Skin of body (tissue), 2 donors: Measurements from ENCODE around the gene KDR. TPM values are rescaled to one million over a fixed set of nuclear protein-coding genes. Genes with fewer than 3 reads are reported as not detected.
A peak's percentile ranks its signal among the peaks of the same experiment; 100 is the strongest.

ENCODE experiments used
- DNase-seq: peaks from one replicate; lab custom pipeline; 2025; lab: John Stamatoyannopoulos, UW
- total RNA-seq: library from RNA; depleted of rRNA; stranded (reverse); fragments of >200 nt; gene quantifications from one replicate; pipeline ENCODE4 v1.2.3, GENCODE V29; 2014

Gene KDR
- total RNA-seq = 32.4 TPM

DNA sequence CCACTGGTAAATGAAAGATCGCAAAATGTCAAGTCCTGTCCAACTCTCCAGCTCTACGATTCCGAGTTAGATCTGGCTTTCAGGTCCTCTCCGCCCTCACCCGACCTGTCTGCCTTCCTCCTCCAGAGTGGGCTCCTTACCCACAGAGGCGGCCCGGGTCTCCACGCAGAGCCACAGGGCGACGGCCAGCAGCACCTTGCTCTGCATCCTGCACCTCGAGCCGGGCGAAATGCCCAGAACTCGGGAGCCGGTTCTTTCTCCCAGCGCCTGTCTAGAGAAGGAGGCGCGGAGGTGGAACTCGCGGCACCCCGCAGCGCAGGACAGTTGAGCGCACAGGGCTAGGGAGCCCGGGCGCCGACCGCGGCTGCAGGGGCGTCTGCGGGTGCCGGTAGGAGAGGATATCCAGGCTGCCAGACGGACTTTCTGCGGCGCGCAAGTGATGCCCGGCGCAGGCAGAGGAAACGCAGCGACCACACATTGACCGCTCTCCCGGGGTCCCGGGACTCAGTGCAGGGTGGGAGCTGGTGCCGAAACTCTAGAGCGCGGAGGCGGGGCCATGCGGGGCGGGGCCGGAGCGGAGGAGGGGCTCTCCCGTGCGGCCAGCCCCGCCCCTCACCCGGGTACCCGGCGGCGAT lies at the start of gene KDR:
Gene KDR, minus strand, starts transcription at position 509 of the 635 bp plus-strand sequence. Its CDS starts 302 bp downstream, at position 207.
- no peak for DNase-seq

DNA sequence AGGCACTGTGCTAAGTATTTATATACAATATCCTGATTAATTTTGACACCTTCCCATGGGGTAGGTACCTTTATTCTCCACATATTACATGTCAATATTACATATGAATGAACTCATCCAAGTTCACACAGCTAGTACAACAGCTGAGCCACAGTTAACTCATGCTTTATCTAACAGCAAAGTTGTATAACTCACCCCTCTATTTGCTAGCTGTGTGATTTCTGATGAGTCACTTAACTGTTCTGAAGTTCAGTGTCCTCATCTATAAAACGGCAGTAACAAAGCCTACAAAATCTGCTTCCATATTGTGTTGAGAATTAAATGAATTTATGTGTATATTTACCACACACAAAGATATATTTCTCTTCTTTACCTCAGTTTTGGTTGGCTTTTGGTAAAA lies 48.2 kb upstream of the KDR start:
- no peak for DNase-seq

DNA sequence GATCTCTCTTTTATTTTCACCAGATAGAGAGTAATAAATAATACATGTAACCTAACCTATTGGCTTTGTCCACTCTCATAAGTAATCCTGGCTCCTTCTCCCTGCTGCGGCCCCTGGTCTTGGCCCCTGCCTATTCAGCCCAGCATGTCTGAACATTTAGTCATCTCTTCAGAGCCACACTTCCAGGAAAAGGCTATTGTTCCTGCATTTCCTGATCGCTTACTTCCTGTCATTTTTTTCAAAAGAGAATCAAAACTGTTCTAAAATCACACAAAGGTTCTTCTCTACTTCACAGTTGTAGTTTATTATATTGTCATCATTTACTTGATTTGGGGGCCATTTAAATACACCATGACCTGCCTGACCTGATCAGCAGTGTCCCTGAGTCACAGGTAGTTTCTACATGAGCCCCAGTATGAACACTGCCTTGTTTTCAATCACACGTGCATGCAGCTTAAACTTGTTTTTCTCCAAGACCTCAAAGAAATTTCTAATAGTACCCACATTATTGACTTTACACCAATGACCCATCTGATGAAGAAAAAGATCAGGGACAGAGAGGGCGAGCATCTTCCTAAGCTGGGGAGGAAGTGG lies 47.4 kb upstream of the KDR start:
- peak; percentile 14 for DNase-seq

DNA sequence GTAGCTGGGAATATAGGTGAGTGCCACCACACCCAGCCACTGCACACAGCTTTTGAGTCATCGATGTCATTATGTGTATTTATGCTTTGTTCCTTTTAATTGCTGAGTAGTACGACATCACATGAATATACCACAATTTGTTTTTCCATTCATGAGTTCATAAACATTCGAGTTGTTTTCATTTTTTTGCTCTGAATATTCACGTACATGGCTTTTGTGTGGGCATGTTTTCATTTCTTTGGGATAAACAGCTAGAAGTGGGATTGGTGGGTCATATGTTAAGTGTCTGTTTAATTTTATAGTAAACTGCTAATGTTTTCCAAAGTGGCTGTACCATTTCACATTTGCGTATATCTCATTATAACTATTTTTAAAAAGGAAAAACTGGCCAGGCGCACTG lies 45.1 kb upstream of the KDR start:
- DNase-seq = no peak

DNA sequence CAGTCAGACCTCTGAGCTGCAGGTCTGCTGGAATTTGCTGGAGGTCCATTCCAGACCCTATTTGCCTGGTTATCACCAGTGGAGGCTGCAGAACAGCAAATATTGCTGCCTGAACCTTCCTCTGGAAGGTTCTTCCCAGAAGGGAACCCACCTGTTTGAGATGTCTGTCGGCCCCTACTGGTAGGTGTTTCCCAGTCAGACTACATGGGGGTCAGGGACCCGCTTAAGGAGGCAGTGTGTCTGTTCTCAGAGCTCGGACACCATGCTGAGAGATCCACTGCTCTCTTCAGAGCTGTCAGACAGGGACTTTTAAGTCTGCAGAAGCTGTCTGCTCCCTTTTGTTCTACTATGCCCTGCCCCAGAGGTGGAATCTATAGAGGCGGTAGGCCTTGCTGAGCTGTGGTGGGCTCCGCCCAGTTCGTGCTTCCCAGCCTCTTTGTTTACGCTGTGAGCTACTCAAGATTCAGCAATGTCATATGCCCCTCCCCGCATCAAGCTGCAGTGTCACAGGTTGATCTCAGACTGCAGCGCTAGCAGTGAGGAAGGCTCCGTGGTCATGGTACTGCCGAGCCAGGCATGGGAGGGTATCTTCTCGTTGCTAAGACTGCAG lies 44.1 kb upstream of the KDR start:
- DNase-seq = no peak

DNA sequence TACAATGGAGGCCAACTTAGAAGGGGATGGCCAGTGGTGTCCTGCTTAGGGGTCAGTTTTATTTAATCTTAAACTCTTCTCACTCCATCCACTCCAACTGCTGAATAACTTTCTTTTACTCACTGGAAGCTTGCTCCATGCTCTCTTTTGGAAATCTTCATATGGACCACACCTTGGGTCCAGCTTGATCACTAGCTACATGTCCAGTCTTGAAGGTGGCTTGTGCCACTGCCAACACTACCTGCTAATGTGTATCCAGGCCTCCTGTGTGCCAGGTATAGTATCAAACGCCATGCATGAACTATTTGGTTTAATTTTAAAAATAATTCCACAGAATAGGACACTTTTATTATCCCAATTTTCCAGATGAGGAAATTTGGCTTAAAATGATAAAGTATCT lies 37.0 kb upstream of the KDR start:
- no peak for DNase-seq

DNA sequence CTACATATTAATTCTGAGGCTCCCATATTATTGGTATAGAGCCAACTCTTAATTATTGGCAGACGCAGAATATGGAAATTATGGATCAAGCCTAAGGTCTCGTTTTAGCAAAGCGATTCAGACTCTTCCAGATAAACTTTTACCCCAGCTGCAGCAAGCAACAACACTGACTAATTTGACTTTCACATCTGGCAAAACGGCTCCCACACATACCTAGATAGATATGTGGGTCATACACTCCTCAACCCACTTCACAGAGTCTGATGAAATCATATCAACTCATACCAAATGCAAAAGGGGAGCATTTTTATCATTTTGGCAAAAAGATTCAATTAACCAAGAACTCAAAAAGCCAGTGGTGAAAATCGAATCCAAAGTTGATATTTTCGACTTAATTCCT lies 36.3 kb upstream of the KDR start:
- no peak for DNase-seq

DNA sequence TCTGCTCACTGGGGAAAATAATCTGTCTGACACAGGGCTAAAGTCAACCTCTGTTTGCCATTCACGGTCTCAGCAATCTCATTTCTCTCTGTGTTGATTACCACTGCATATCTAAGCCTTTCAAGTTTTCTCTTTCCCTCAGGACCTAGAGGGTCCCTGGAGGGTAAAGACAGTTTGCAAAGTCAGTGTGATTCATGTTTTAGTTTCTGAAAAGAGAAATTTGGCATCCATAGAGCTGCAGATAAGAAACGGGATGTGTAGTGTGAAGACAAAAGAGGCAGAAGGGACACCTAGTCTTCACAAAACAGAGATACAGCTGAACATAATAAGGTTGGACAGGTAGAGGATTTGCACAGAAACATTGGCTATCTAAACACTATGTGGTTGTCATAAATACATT lies 34.5 kb upstream of the KDR start:
- DNase-seq = no peak

DNA sequence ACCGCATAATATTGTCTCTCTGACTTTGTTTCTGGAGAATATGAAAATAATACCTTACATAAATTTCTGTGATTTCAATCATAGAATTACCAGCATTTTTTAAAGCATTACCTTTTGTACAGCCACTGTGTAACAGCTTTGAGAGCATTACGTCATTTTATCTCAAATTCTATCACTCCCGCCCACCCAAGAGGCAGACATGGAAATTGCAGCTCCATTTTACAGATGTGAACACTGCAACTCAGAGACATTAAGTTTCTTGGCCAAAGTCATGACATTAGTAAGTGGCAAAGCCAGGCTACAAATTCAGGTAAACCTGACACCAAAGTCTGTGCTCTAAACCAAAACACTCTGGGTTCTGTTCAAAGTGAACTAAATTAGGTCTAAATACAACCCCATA lies 33.6 kb upstream of the KDR start:
- no peak for DNase-seq

DNA sequence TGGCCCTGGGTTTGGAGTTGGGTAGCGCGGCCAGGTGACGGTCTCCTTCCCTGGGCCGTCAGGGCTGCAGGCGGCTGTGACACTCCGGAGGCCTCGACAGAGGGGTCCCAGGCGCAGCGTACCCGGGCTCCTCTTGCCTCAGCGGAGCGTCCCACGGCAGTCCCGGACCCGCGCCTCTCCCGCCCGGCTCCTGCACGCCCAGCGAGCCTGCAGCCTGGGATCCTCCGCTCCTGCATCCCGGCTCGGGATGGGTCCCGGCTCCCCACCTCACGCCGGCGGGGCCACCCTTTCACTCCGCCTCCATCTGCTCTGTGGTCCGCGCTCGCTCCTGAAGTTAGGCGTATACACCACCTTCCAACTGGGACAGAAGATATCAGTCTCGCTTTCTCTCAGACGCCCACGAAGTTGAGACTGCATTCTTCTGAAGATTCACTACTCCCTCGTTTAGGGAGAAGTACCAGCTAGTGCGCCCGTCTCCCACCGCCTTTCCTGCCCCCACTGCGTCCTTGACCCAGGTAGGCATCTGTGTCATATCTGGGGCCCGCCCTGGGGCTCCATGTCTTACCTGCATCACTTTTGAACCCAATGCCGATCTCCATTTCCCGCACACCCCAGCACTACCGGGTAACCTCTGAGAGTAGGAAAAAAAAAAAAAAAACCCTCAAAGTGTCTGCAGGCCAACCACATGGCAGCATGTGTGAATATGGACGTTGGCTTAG lies 32.3 kb upstream of the KDR start:
- DNase-seq = no peak

DNA sequence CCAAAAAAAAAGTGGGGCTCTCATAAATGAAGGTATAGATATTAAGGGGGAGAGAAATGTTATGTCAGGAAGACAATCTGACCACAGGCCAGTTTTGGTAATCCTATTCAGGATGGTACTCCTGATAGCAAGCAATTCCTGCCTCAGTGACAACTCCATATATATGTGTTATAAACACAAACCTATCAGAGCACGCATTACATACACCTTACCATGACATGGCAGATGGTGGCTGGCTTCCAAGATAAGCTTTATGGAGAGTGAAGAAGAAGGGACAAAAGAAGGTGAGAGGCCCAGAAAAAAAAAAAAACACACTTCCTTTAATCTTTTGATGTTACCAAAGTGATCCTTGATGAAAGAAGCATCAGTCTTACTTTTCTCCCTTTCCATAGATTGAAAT lies 29.5 kb upstream of the KDR start:
- no peak for DNase-seq

DNA sequence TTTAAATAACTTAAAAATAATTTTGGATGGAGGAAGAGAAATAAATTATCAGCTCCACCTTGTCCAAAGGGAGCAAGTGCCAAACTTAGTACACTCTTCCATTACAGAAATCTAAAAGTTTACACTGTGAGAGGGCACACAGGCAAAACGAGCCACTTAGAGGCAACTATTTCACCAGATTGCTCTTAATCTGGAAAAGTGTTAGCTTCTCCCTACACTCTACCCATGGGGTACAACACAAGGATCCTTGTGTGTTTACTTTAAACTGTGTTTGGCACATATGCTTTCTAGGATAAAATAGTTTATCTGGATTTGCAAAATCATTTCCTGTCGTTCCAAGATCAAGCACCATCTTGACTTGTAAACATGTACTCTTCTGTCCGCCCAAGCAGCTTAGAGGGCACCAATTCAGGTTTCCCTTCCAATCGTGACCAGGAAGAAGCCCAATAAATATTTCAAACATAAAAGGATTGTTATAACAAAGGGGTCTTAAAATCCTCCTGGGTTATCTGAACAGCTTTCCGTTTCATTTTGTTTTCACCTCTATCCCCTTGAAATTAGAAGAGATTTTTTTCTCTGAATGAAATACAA lies 29.0 kb upstream of the KDR start:
- no peak for DNase-seq

DNA sequence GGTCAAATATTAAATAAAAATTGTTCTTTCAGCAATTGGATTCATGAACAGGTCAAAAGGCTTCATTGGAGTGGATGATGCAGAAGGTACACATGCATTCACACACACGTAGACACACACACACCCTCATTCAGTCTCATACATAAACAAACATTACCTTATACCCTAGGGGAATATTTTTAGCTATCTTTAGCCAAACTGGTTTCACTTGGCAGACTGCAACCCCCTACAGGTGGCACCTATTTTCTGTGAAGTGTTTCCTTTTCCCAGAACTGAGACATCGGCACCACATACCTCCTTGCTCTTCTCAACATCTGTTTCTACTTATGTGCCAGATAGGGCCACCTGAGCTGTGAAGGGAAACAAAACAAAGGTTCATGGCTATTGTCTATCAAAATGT lies 18.5 kb upstream of the KDR start:
- DNase-seq = no peak

DNA sequence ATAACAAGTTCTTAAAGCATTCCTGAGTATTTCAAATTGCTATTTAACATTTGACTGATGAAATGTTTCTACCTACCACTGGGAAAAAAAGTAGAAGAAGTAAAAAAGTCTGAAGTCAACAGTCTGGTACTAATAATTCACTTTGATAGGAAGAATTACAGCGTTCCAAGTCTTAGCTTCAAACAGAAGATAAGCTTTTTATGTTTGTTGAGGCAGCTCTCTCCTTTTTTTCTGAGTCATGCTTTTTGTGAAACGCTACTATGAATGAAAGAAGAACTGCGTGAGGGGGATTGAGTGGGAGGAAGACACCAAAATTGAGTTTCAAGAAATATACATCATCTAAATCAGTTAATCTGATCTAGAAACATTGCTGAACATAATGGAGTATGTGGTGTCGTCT lies 13.0 kb upstream of the KDR start:
- DNase-seq = no peak

DNA sequence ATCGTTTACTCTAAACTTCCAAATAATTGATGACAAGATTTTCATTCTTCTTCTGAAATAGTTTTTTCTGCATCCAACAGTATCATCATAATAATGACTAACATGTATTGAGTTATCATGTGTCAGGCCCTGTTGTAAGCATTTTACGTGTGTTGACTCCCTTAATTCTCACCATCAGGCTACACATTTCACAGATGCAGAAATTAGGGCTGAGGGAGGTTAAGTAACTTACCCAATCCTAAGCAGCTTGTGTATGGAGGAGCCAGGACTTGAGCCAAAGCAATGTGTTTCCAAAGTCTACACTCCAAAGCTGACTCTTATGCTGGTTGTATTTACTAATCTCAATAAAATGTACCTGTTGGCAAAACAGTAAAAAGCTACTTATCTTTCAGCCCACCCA lies 11.2 kb upstream of the KDR start:
- no peak for DNase-seq

DNA sequence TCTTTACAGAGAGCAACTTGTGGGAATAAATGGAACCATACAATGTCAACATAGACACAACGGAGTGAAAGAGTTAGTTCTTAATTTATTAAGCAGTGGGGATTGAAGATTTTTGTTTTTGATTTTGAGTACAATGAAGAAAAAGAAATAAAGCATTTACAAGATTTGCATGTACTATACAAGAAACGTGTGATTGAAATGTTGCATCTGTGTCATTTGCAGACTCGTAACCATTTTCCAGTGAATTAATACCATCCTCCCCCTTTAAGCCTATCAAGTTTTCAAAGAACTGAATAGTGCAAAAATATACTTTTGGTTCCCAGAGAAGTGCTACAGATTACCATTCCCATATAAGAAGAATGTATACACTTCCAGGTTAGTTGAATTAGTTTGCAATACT lies 8.6 kb upstream of the KDR start:
- no peak for DNase-seq

DNA sequence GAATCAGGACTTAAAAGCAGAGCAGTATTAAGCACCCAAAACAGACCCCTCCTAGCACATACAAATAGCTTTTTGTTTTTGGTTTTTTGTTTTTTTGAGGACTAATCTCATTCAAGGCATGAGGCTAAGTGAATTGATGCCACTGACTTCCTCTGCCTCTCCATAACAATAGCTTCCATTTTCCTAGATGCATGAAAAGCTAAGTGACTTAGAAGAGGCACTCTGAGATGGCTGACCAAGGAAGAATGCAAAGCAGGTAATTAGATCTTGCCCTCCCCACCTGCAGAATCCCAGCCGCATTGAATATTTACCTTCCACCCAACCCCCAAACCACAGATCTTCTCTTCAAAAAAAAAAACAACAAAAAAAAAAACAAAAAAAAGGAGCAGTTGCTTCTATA lies 7.4 kb upstream of the KDR start:
- DNase-seq = no peak

DNA sequence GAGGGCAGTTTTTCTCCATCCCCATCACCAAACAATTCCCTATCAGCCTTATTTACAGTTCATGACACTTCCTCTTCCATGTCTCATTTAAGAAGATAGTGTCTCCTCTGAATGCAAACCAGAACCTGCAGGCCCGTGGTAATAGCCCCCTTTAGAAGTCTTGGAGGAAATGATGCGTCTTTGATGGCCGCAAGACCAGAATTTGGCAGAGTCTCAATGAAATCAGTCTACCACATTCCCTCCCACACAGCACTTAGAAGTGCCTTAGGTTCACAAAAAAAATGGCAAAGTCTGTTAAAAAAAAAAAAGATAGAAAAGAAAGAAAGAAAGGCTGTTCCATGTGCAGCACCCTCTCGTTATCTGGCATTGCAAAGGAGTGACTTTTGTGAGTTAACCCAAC lies 2.1 kb upstream of the KDR start:
- DNase-seq = no peak

DNA sequence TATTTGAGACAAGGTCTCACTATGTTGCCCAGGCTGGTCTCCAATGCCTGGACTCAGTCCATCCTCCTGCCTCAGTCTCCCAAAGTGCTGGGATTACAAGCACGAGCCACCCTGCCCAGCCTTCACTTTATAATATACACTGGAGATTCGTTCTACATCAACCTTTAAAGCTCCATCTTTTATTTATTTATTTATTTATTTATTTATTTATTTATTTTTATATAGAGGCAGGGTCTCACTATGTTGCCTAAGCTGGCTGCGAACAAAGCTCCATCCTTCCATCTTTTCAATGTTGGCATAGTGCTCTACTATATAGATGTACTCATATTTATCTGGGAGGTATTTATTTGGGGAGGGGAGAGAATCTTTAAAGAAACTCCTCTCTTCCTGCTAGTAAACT lies 1.7 kb upstream of the KDR start:
- no peak for DNase-seq

DNA sequence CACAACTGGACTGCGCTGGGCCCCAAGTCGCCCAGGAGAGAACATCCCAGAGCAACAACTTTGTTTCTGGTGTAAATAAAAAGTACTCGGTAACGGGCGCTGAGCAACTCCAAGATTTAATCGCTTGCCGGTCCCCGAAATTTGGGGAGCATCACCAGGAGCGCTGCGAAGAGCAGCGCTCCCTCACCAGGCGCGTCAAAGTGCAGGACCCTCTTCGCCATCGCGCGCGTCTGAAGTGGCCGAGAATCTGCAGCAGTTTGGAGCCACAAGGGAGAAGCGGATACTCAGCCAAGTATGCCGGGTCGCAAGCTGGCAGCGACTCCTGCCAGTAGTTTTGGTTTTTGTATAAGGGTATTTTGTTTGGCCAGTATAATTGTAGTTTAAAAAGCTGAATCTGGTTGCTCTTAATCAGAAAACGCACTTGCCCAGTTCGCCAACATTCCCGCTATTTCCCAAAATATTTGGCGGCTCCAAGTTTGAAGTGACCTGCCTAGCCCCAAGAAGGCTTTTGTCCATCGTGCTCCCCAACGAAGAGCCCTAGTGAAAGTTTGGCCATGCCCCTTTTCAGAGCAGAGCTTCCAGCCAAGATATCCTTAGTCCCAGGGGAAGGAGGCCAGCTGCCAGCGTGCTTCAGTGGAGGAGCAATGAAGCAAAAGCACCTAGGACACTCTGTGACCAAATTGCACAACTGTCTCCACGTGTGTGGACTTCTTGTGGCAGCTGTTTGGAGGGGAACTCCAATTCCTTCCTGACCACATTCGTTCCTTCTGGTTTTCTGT lies 557 bp upstream of the KDR start:
- no peak for DNase-seq

DNA sequence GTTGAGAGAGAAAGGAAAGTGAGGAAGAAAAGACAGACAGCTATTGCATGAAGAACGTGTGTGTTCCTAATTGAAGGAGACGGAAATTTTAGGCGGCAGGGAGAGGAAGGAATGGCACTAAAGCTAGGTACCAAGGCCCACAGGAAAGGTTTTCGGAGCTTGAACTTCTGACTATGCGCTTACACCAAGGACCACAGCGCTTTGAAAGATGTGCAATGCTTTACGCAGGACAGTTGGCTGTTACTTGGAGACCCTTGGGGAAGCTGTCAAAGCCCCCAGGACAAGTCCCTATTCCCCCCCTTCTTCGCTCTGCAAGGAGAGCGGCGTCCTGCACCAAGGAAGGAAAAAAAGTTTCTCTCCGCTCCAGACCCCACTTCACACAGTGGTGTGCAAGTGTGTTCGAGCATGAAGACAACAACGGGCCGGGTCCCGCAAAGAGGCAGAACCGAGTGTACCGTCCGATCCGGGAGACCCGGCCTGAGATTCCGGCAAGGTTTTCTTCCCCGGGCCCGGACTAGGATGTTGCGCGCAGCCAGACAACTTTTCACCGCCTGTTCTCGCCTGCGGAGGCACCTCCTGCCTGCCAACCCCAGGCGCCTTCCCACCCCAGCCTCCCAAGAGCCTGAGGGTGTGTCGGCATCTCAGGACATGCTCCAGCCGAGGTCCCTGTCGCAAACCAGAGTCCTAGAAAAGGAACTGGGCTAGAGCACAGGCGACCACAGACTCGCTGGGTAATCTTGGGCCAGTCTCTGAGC lies 896 bp downstream of the KDR start:
- DNase-seq = no peak
